Cardiac fibroblast (primary cell): ENCODE results near the gene PAPPA2.
A peak's percentile ranks its signal among the peaks of the same experiment; 100 is the strongest.

Experiments
- DNase-seq, 2 donors: peaks; one replicate each; pipeline versions ENCODE4 v3.0.0 to v3.0.0-alpha.2; 2010; ENCODE audit warnings: low read depth in 2 of 2
- H3K4me3 ChIP-seq, 2 donors: replicated peaks in 1 of 2; 1 replicate in 1 of 2; 2 replicates in 1 of 2; pipeline ENCODE4 v1.5.1; 2011; ENCODE audit warnings: low read depth in 2 of 2, low read length in 2 of 2, mild to moderate bottlenecking in 2 of 2, moderate library complexity in 1 of 2
- CTCF ChIP-seq: IDR thresholded peaks from one replicate; pipeline ENCODE4 v1.5.1; 2011; ENCODE audit warnings: low read depth, mild to moderate bottlenecking, low read length, inconsistent platforms

PAPPA2 gene

GRCh38 chr1:176567190-176567794 is 104.3 kb downstream of the PAPPA2 start:
- H3K4me3 ChIP-seq: no peak overlapping the region
- no peak for TF ChIP-seq CTCF
- DNase-seq: peak; percentile 10 to 43

- TF ChIP-seq CTCF: no peak
- H3K4me3 ChIP-seq: no peak overlapping the region
- no peak for DNase-seq
Observed at GRCh38 chr1:176568185-176568584, 105.2 kb downstream of the PAPPA2 start.

GRCh38 chr1:176574756-176575155 is 111.8 kb downstream of the PAPPA2 start:
- DNase-seq: no peak
- no peak for TF ChIP-seq CTCF
- H3K4me3 ChIP-seq: no peak overlapping the region

GRCh38 chr1:176575991-176576390 is 113.0 kb downstream of the PAPPA2 start:
- no peak for DNase-seq
- TF ChIP-seq CTCF: no peak

GRCh38 chr1:176576670-176577069 is 113.7 kb downstream of the PAPPA2 start:
- no peak overlapping the region for H3K4me3 ChIP-seq
- no peak for TF ChIP-seq CTCF
- DNase-seq: no peak

More at GRCh38 chr1:176575991-176576390, 113.0 kb downstream of the PAPPA2 start:
- H3K4me3 ChIP-seq: no peak overlapping the region

- no peak for DNase-seq
- no peak overlapping the region for H3K4me3 ChIP-seq
- no peak for TF ChIP-seq CTCF
Observed at GRCh38 chr1:176577646-176578197, 114.7 kb downstream of the PAPPA2 start.

GRCh38 chr1:176579087-176579486 is 116.1 kb downstream of the PAPPA2 start:
- no peak overlapping the region for H3K4me3 ChIP-seq
- no peak for TF ChIP-seq CTCF
- no peak for DNase-seq
